ENCODE data around the gene ALDH1B1. TPM values are rescaled to one million over a fixed set of nuclear protein-coding genes. Genes with fewer than 3 reads are reported as not detected.

Gene ALDH1B1
- total RNA-seq, 1 experiment from 2014 or later = 46.6 TPM

DNA sequence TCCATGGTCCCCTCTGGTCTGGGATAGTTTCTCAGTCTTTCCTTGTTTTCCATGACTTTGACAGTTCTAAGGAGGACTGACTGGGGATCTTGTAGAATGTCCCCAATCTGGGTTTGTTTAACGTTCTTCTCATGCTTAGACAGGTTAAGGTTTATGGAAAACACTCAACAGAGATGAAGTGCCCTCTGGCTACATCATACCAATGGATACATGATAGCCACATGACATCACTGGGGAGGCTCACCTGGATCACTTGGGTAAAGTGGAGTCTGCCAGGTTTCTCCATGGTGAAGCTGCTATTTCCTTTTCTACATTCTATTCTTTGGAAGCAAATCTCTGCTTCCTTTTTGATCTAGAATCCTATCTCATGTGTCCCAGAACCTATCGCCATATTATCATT lies 23.8 kb upstream of the ALDH1B1 start:
- no peaks in the 10 kb centered on the region; the same call in 1 of the 2 replicates for H3K27me3 ChIP-seq (ENCODE audit: insufficient read depth, low read length)
- intact Hi-C loops (cut with micrococcal nuclease) = no loop called here
- H3K4me1 ChIP-seq (ENCODE audit: control insufficient read depth in 1 of 2, insufficient read depth in 2 of 2, low read length in 2 of 2) = no peaks in the 10 kb centered on the region
- no peaks in the 10 kb centered on the region for H3K36me3 ChIP-seq (ENCODE audit: control insufficient read depth in 1 of 2, insufficient read depth in 2 of 2, low read length in 2 of 2)
- no TSS peak for BruUV-seq (replicated peaks)
- H3K9ac ChIP-seq (ENCODE audit: low read length) = no peak overlapping the region
- H3K27ac ChIP-seq (ENCODE audit: low read depth, low read length) = no peak overlapping the region
- CTCF ChIA-PET = no interaction called here
- no peaks in the 10 kb centered on the region for H3K9me2 ChIP-seq (ENCODE audit: insufficient read depth)
- ATAC-seq (no peak), DNase-seq (ENCODE audit: low read depth, low spot score) (no peak)
- H3K4me3 ChIP-seq (replicated peaks in 1 of 2; ENCODE audit: low read depth in 1 of 2, low read length in 2 of 2) = no peak overlapping the region
- H4K20me1 ChIP-seq (ENCODE audit: insufficient read depth) = no peaks in the 10 kb centered on the region
- no peaks in the 10 kb centered on the region for H3K79me2 ChIP-seq (ENCODE audit: insufficient read depth, low read length)
- no peaks in the 10 kb centered on the region for H3K9me3 ChIP-seq (ENCODE audit: control insufficient read depth in 1 of 2, insufficient read depth in 1 of 2, low read depth in 1 of 2, low read length in 2 of 2)
- H2AFZ ChIP-seq (ENCODE audit: low read depth, low read length, poor library complexity, severe bottlenecking) = no peak overlapping the region
- H3K4me2 ChIP-seq (ENCODE audit: low read length) = no peak overlapping the region
- POLR2A ChIA-PET = no interaction called here
- RAD21 ChIA-PET (ENCODE audit: low non-redundant PET in 1 of 2, low total read pairs in 2 of 2, uncharacterized antibody in 2 of 2, unreplicated experiment in 2 of 2) = no interaction called here
- no peak for TF ChIP-seq EZH2 (IDR thresholded peaks at IDR 0.05)
- TF ChIP-seq, protein P1, sequence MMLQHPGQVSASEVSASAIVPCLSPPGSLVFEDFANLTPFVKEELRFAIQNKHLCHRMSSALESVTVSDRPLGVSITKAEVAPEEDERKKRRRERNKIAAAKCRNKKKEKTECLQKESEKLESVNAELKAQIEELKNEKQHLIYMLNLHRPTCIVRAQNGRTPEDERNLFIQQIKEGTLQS (IDR thresholded peaks at IDR 0.05) = no peak
- TF ChIP-seq CBX3 (IDR thresholded peaks at IDR 0.05; ENCODE audit: low read depth) = no peak
- TF ChIP-seq, protein P2, sequence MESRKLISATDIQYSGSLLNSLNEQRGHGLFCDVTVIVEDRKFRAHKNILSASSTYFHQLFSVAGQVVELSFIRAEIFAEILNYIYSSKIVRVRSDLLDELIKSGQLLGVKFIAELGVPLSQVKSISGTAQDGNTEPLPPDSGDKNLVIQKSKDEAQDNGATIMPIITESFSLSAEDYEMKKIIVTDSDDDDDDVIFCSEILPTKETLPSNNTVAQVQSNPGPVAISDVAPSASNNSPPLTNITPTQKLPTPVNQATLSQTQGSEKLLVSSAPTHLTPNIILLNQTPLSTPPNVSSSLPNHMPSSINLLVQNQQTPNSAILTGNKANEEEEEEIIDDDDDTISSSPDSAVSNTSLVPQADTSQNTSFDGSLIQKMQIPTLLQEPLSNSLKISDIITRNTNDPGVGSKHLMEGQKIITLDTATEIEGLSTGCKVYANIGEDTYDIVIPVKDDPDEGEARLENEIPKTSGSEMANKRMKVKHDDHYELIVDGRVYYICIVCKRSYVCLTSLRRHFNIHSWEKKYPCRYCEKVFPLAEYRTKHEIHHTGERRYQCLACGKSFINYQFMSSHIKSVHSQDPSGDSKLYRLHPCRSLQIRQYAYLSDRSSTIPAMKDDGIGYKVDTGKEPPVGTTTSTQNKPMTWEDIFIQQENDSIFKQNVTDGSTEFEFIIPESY (IDR thresholded peaks at IDR 0.05; ENCODE audit: extremely low read depth, insufficient replicate concordance, low read length) = no peak
- no peak for TF ChIP-seq FOSL1 (IDR thresholded peaks at IDR 0.05; ENCODE audit: low read depth)
- no peak for TF ChIP-seq JUND (IDR thresholded peaks at IDR 0.05)
- no peak for TF ChIP-seq SP1 (IDR thresholded peaks at IDR 0.05; ENCODE audit: low read depth)
- TF ChIP-seq SIN3A (IDR thresholded peaks at IDR 0.05; ENCODE audit: low read depth) = no peak
- no peak for TF ChIP-seq EGR1 (IDR thresholded peaks at IDR 0.05; ENCODE audit: low read depth)
- TF ChIP-seq ELF1 (IDR thresholded peaks at IDR 0.05; ENCODE audit: borderline replicate concordance, low read depth) = no peak
- TF ChIP-seq ZNF274 (IDR thresholded peaks at IDR 0.05; ENCODE audit: low read depth, low read length) = no peak
- no peak for TF ChIP-seq POLR2AphosphoS5 (IDR thresholded peaks at IDR 0.05; ENCODE audit: low read depth, low read length)
- no peak for TF ChIP-seq CEBPB (IDR thresholded peaks at IDR 0.05; ENCODE audit: low read depth)
- no peak for TF ChIP-seq EZH2phosphoT487 (IDR thresholded peaks at IDR 0.05; ENCODE audit: borderline replicate concordance)
- no peak for TF ChIP-seq SRF (IDR thresholded peaks at IDR 0.05; ENCODE audit: low read depth)

Measured in HCT116 (cell line).